Vagina (tissue), 2 donors: Measurements from ENCODE around the gene SOCS1. TPM values are rescaled to one million over a fixed set of nuclear protein-coding genes. Genes with fewer than 3 reads are reported as not detected.

Source experiments
- DNase-seq, 2 donors: peaks; one replicate each; pipeline ENCODE4 v3.0.0-alpha.2; 2017; ENCODE audit errors: extremely low spot score in 2 of 2
- H3K27ac ChIP-seq: fragments of 200-600 bp; sonication (generic); one replicate; pipeline ENCODE4 v1.5.1; 2019
- H3K27me3 ChIP-seq: fragments of 200-600 bp; sonication (generic); one replicate; pipeline ENCODE4 v1.5.1; 2019
- H3K36me3 ChIP-seq, 2 donors: fragments of 200-600 bp; sonication (generic); one replicate each; pipeline ENCODE4 v1.5.1; 2017 to 2019
- H3K4me1 ChIP-seq: fragments of 200-600 bp; sonication (generic); one replicate; pipeline ENCODE4 v1.5.1; 2019
- H3K4me3 ChIP-seq, 2 donors: fragments of 200-600 bp; sonication (generic); 1 replicate in 1 of 2; 2 replicates in 1 of 2; pipeline ENCODE4 v1.5.1; 2016 to 2019
- H3K9me3 ChIP-seq: fragments of 200-600 bp; sonication (generic); one replicate; pipeline ENCODE4 v1.5.1; 2019
- POLR2A ChIP-seq, 2 donors: fragments of 450-650 bp; IDR thresholded peaks; one replicate each; pipeline ENCODE4 v1.6.1; 2017; ENCODE audit warnings: antibody characterized with exemption in 2 of 2, mild to moderate bottlenecking in 2 of 2, moderate library complexity in 2 of 2
- POLR2AphosphoS5 ChIP-seq, 2 donors: sonication (generic); formaldehyde crosslinking; IDR thresholded peaks; one replicate each; pipeline ENCODE4 v1.9.0; 2017; ENCODE audit warnings: antibody characterized with exemption in 2 of 2, mild to moderate bottlenecking in 2 of 2, low read depth in 1 of 2; ENCODE audit not compliant: insufficient read depth in 1 of 2
- intact Hi-C: fragments of 100-400 bp; cut with DNase I; formaldehyde crosslinking; loops from one replicate; pipeline ENCODE4 v1.15.1; 2023
- total RNA-seq: library from RNA; depleted of rRNA; stranded (reverse); fragments of >200 nt; gene quantifications from one replicate; pipeline ENCODE4 v1.2.3, GENCODE V29; 2016
- TF ChIP-seq, protein P1 (sequence below), 3 experiments: fragments of 450-650 bp in 2 of 3; fragments of 200-600 bp in 1 of 3; sonication (generic) in 1 of 3; IDR thresholded peaks; one replicate each; pipeline ENCODE4 v1.5.1; 2017 to 2019; ENCODE audit warnings: antibody characterized with exemption in 3 of 3, mild to moderate bottlenecking in 2 of 3, moderate library complexity in 2 of 3

Gene SOCS1
- total RNA-seq, 1 donor from 2014 or later: 22.1 TPM

DNA sequence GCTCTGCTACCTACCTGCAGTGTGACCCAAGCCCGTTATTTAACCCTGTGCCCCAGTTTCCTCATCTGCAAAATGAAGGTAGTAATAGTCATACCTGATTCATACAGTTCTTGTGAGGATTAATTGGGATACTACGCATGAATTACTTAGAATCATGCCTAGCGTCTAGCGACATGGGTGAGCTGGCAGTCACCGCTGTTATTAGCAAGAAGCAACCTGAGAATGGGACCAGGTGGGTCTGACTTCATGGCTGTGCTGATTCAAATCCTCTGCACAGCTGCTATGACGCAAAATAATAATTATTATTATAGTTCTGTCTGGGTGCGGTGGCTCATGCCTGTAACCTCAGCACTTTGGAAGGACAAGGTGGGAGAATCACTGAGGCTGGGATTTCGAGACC lies 7.9 kb downstream of the SOCS1 start:
- Histone ChIP-seq H3K27me3 (no peaks in the 10 kb centered on the region), H3K36me3 (no peaks in the 10 kb centered on the region), H3K27ac (no peak overlapping the region), H3K4me3 (no peak overlapping the region), H3K4me1 (peaks cover 7% of the 10 kb centered on the region), H3K9me3 (no peaks in the 10 kb centered on the region)
- no peak for TF ChIP-seq POLR2AphosphoS5 (IDR thresholded peaks at IDR 0.05; ENCODE audit: insufficient read depth in 1 of 2, low read depth in 1 of 2)
- TF ChIP-seq POLR2A (IDR thresholded peaks at IDR 0.05): no peak
- TF ChIP-seq, protein P1, sequence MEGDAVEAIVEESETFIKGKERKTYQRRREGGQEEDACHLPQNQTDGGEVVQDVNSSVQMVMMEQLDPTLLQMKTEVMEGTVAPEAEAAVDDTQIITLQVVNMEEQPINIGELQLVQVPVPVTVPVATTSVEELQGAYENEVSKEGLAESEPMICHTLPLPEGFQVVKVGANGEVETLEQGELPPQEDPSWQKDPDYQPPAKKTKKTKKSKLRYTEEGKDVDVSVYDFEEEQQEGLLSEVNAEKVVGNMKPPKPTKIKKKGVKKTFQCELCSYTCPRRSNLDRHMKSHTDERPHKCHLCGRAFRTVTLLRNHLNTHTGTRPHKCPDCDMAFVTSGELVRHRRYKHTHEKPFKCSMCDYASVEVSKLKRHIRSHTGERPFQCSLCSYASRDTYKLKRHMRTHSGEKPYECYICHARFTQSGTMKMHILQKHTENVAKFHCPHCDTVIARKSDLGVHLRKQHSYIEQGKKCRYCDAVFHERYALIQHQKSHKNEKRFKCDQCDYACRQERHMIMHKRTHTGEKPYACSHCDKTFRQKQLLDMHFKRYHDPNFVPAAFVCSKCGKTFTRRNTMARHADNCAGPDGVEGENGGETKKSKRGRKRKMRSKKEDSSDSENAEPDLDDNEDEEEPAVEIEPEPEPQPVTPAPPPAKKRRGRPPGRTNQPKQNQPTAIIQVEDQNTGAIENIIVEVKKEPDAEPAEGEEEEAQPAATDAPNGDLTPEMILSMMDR (IDR thresholded peaks at IDR 0.05): no peak
- intact Hi-C loops: loop anchor here (2.0 kb wide), 1 partner anchor 279 kb away; no protein-coding TSS in a partner anchor
- DNase-seq: no peak

DNA sequence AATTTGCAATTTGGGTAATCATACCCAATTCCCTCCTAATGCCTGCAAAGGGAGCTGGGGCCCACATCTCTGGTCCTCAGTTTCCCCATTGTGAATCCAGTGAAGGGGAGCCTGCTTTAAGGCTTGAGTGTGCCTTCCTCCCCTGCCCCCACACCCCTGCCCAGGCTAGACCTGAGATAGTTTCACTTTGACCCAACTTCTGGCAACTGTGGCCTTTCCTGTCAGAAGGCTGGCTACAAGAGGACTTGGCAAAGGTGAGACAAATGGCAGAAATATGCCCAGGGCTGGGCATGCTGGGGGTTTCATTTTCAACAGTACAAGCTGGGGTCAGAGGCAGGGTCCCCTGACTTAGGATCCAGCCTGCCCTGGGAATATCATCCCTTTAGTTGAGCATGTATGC lies 10.0 kb downstream of the SOCS1 start:
- DNase-seq: no peak
- Histone ChIP-seq H3K4me3 (no peak overlapping the region), H3K27ac (no peak overlapping the region), H3K4me1 (no peaks in the 10 kb centered on the region), H3K9me3 (no peaks in the 10 kb centered on the region), H3K27me3 (no peaks in the 10 kb centered on the region), H3K36me3 (no peaks in the 10 kb centered on the region)
- intact Hi-C loops: no loop called here
- no peak for TF ChIP-seq POLR2AphosphoS5 (IDR thresholded peaks at IDR 0.05; ENCODE audit: insufficient read depth in 1 of 2, low read depth in 1 of 2)
- TF ChIP-seq POLR2A (IDR thresholded peaks at IDR 0.05): no peak
- TF ChIP-seq, protein P1 (IDR thresholded peaks at IDR 0.05): no peak

- no peak for TF ChIP-seq POLR2AphosphoS5 (IDR thresholded peaks at IDR 0.05; ENCODE audit: insufficient read depth in 1 of 2, low read depth in 1 of 2)
- TF ChIP-seq, protein P1 (IDR thresholded peaks at IDR 0.05): no peak
- no peak for TF ChIP-seq POLR2A (IDR thresholded peaks at IDR 0.05)
- H3K36me3 ChIP-seq: no peaks in the 10 kb centered on the region
- no peak overlapping the region for H3K4me3 ChIP-seq
- no peaks in the 10 kb centered on the region for H3K9me3 ChIP-seq
- no peaks in the 10 kb centered on the region for H3K27me3 ChIP-seq
- intact Hi-C loops: no loop called here
- H3K27ac ChIP-seq: no peak overlapping the region
- DNase-seq: no peak
- no peaks in the 10 kb centered on the region for H3K4me1 ChIP-seq
Observed at GRCh38 chr16:11245222-11245737, 10.7 kb downstream of the SOCS1 start.

DNA sequence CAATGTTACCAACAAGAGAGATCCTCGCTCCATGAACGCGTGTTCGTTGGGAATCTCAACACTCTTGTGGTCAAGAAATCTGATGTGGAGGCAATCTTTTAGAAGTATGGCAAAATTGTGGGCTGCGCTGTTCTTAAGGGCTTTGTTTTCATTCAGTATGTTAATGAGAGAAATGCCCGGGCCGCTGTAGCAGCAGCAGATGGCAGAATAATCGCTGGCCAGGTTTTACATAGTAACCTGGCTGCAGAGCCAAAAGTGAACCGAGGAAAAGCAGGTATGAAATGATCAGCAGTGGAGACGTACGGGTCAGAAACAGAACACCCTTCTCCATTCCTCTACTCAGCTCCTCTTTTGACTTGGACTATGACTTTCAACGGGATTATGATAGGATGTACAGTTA lies 13.3 kb downstream of the SOCS1 start:
- no peak for DNase-seq
- TF ChIP-seq POLR2A (IDR thresholded peaks at IDR 0.05): no peak
- TF ChIP-seq, protein P1 (IDR thresholded peaks at IDR 0.05): no peak
- TF ChIP-seq POLR2AphosphoS5 (IDR thresholded peaks at IDR 0.05; ENCODE audit: insufficient read depth in 1 of 2, low read depth in 1 of 2): no peak
- H3K27ac ChIP-seq: no peak overlapping the region
- no peaks in the 10 kb centered on the region for H3K36me3 ChIP-seq
- intact Hi-C loops: no loop called here
- H3K27me3 ChIP-seq: no peaks in the 10 kb centered on the region
- H3K9me3 ChIP-seq: no peaks in the 10 kb centered on the region
- H3K4me3 ChIP-seq: no peak overlapping the region
- H3K4me1 ChIP-seq: no peaks in the 10 kb centered on the region

DNA sequence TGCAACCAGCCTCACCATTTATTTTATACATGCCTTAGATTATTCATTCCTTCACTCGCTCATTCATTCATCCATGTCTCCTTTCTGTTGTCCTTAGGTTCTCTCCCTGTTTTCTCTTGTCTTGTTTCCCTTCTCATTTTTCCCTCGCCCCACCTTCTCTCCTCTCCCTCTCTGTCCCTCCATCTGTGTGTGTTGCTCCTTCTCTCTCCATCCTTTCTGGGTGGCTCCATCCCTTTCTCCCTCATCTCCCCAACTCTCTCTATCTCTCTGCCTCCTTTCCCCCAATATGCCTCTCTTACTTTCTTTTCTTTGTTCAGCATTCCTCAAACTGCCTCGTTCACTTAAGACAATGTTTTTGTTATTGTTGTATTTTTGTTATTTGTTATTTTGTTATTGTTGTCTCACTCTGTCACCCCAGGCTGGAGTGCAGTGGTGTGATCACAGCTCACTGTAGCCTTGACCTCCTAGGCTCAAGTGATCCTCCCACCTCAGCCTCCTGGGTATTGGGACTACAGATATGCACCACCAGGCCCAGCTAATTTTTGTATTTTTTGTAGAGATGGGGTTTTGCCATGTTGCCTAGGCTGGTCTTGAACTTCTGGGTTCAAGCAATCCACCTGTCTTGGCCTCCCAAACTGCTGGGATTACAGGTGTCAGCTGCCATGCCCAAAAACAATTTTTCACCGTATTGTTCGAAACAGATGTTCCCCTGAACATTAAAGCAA lies 14.4 kb downstream of the SOCS1 start:
- Histone ChIP-seq H3K4me1 (no peaks in the 10 kb centered on the region), H3K9me3 (no peaks in the 10 kb centered on the region), H3K27ac (no peak overlapping the region), H3K36me3 (no peaks in the 10 kb centered on the region), H3K27me3 (no peaks in the 10 kb centered on the region), H3K4me3 (no peak overlapping the region)
- TF ChIP-seq POLR2A (IDR thresholded peaks at IDR 0.05) (no peak), POLR2AphosphoS5 (IDR thresholded peaks at IDR 0.05; ENCODE audit: insufficient read depth in 1 of 2, low read depth in 1 of 2) (no peak)
- TF ChIP-seq, protein P1 (IDR thresholded peaks at IDR 0.05): no peak
- intact Hi-C loops: no loop called here
- no peak for DNase-seq
